ENCODE data around the gene KCNE2.
A peak's percentile ranks its signal among the peaks of the same experiment; 100 is the strongest.
"Not testable (repeated sequence)": the region's sequence is repeated elsewhere in the genome, so short reads cannot be mapped to it uniquely, and the experiment has no call there.

KCNE2 gene

GRCh38 chr21:34354836-34355235 is 9.0 kb upstream of the KCNE2 start:
- no peak for DNase-seq

GRCh38 chr21:34355570-34355969 is 8.2 kb upstream of the KCNE2 start:
- DNase-seq: no peak

GRCh38 chr21:34357889-34358288 is 5.9 kb upstream of the KCNE2 start:
- no peak for DNase-seq

GRCh38 chr21:34358866-34359265 is 4.9 kb upstream of the KCNE2 start:
- DNase-seq: no peak

GRCh38 chr21:34360488-34361241 is 3.1 kb upstream of the KCNE2 start:
- DNase-seq: no peak

- DNase-seq: no peak
Observed at GRCh38 chr21:34362136-34362444, 1.7 kb upstream of the KCNE2 start.

GRCh38 chr21:34362670-34363069 is 1.1 kb upstream of the KCNE2 start:
- no peak for DNase-seq

- DNase-seq: no peak
Observed at GRCh38 chr21:34364921-34365320, 1.1 kb downstream of the KCNE2 start.

GRCh38 chr21:34365809-34366208 is 2.0 kb downstream of the KCNE2 start:
- DNase-seq: no peak

GRCh38 chr21:34367320-34367935 is 3.6 kb downstream of the KCNE2 start:
- peak; percentile 55 for DNase-seq

GRCh38 chr21:34369741-34370140 is 5.9 kb downstream of the KCNE2 start:
- no peak for DNase-seq

GRCh38 chr21:34372321-34372720 is 8.5 kb downstream of the KCNE2 start:
- no peak for DNase-seq

- not testable (repeated sequence) for DNase-seq
Observed at GRCh38 chr21:34374462-34374861, 10.7 kb downstream of the KCNE2 start.

- not testable (repeated sequence) for DNase-seq
Observed at GRCh38 chr21:34374940-34375618, 11.3 kb downstream of the KCNE2 start, which contains the start of gene SMIM11. Gene SMIM11 (plus strand): TSS chr21:34375507. CDS start chr21:34379505, 3,998 bp downstream.

GRCh38 chr21:34375619-34375972 is 11.8 kb downstream of the KCNE2 start:
- DNase-seq: not testable (repeated sequence)

GRCh38 chr21:34383138-34383537 is 19.3 kb downstream of the KCNE2 start:
- DNase-seq: not testable (repeated sequence)

GRCh38 chr21:34383724-34384415 is 20.1 kb downstream of the KCNE2 start:
- not testable (repeated sequence) for DNase-seq

- not testable (repeated sequence) for DNase-seq
Observed at GRCh38 chr21:34400522-34400921, 36.7 kb downstream of the KCNE2 start.

- not testable (repeated sequence) for DNase-seq
Observed at GRCh38 chr21:34404742-34405141, 40.9 kb downstream of the KCNE2 start.

- not testable (repeated sequence) for DNase-seq
Observed at GRCh38 chr21:34405686-34406085, 41.9 kb downstream of the KCNE2 start.

- not testable (repeated sequence) for DNase-seq
Observed at GRCh38 chr21:34406102-34406501, 42.3 kb downstream of the KCNE2 start.

GRCh38 chr21:34406676-34407075 is 42.9 kb downstream of the KCNE2 start:
- not testable (repeated sequence) for DNase-seq

- not testable (repeated sequence) for DNase-seq
Observed at GRCh38 chr21:34407294-34407693, 43.5 kb downstream of the KCNE2 start.
